Neural cell (in vitro differentiated cells): Measurements from ENCODE around the gene CENPO.

Experiments
- CTCF ChIP-seq: fragments of 450-650 bp; IDR thresholded peaks from 2 replicates; pipeline ENCODE4 v1.5.1; 2014; ENCODE audit warnings: antibody characterized with exemption, mild to moderate bottlenecking, moderate library complexity; ENCODE audit not compliant: poor library complexity, severe bottlenecking
- EP300 ChIP-seq: fragments of 450-650 bp; conservative IDR thresholded peaks from 2 replicates; pipeline ENCODE4 v1.6.1; 2014; ENCODE audit warnings: antibody characterized with exemption, mild to moderate bottlenecking, moderate library complexity; ENCODE audit not compliant: poor library complexity, severe bottlenecking
- EZH2 ChIP-seq: fragments of 200-600, 300-800 bp; shearing (Covaris generic), sonication (generic); IDR thresholded peaks from 2 replicates; pipeline ENCODE4 v1.6.1; 2014; ENCODE audit warnings: antibody characterized with exemption, low read length, borderline replicate concordance, mild to moderate bottlenecking; ENCODE audit not compliant: insufficient read depth, poor library complexity, severe bottlenecking
- POLR2AphosphoS5 ChIP-seq: IDR thresholded peaks from 2 replicates; pipeline ENCODE4 v1.6.1; 2012
- RAD21 ChIP-seq: fragments of 450-650 bp; conservative IDR thresholded peaks from 2 replicates; pipeline ENCODE4 v1.6.1; 2014; ENCODE audit warnings: antibody characterized with exemption, mild to moderate bottlenecking, moderate library complexity
- TAF1 ChIP-seq: IDR thresholded peaks from 2 replicates; pipeline ENCODE4 v1.6.1; 2012; ENCODE audit warnings: low read depth

DNA sequence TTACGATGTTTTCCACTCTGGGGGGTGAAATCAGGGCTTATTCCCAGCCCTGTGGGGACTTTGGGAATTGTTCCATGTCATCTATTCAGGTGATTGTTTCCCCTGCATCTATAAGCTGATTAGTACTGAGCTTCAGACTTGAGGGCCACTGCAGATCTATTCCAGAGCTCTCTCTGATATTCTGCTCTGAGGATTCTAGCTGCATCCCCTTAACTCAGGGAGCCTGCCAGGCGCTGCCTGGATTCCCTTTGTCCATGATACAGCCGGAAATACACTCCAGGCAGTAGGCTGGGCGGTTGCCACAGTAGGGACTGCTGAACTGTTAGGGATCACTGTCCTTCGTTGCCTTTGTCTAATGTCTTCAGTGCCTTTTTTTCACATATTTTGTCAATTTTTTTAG lies 31.4 kb upstream of the CENPO start:
- no peak for TF ChIP-seq CTCF
- TF ChIP-seq TAF1: no peak
- no peak for TF ChIP-seq POLR2AphosphoS5
- no peak for TF ChIP-seq EP300
- TF ChIP-seq EZH2: no peak
- TF ChIP-seq RAD21: no peak
